Measurements from ENCODE around the gene PDPN.

PDPN gene

DNA sequence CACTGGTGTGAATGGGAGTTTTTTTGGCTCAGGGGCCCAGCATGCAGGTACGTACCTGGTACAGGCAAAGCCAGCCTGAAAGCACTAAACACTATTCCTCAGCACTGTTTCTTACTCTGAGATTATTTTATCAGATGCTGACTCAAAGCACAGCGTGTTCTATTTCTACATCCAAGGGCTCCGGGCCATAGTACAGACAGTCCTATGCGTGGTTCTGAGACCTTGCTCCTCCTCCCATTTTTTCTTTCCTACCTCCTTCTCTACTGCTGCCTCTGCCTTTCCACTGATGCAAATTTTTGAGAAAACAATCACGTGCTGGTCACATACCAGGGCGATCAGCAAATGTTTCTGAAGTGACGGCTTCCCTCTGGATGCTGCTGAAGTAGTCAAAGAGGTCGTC lies 36.3 kb downstream of the PDPN start:
- no peak for DNase-seq

GRCh38 chr1:13620825-13621224 lies 37.2 kb downstream of the PDPN start:
- no peak for DNase-seq

DNA sequence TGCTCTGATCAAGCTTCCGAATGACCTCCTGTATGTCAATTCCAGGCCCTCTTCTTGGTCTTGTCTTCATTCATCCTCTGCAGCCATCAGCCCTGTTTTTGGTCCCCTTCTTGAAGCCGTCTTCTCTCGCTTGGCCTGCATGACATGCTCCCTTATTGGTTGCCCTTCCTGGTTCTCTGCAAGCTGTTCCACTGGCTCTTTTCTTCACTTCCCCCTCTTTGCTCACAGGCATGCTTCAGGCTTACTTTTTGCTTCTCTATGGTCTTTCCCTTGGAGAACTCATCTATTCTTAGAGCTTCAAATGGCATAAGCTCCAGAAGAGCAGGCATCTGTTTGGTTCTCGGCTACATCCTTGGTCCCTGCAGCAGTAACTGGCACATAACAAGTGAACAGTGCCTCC lies 38.8 kb downstream of the PDPN start:
- no peak for DNase-seq

DNA sequence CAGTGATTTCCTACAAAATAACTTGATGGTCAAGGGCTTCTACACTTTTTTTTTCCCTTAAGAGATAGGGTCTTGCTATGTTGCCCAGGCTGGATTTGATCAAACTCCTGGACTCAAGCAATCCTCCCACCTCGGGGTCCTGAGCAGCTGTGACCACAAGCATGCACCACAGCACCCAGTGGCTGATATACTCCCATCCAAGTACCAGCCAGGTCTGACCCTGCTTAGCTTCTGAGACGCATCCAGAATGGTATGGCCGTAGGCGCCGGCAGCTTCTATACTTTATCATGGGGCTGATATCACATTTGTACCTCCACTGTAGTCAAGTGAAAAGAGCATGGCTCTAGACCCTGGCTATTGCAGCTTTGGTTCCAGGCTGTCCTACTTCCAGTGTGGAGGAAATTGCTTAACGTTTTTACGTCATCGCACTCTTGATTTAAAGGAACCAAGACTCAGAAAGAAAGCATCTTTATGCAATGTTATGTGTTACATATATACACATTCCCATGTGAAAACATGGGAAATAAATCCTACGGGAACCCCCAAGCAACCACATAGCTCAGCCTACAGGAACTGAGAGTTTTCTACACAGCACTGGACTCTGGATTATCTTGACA lies 39.5 kb downstream of the PDPN start:
- no peak for DNase-seq

DNA sequence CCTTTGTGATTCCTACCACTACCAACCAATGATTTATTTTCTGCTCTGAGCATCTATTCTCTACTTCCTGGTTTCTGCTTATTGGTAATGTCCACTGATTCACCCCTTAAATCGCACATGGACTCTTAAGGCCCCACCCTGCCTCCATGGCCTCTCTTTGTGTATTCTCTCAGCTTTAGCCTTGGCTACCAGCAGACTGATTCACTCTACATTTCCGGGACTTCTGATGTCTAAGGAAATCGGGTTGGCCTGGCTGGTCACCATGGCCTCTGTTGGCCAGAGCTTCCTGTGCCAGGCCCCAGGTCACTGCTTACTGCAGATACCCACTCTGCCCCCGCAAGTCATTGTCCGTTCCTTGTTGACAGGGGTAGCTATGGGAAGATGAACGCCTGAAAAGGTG lies 40.9 kb downstream of the PDPN start:
- no peak for DNase-seq

DNA sequence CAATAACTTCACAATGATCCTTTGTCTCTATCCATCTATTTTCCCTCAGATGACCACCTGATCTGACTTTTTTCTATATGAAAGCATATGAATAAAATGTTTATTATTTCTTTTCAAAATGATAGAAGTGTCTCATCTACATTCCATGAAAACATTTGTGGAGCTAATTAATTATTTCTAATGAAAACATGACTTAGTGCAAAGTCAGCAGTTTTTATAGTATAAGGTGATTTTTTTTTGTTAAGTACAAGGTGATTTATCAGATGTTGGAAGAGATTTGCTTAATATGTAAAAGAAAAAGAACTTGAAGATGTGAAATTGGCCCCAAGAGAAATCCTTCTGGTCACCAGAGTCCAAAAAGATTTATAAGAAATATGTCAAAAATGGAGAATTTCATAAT lies 43.5 kb downstream of the PDPN start:
- DNase-seq: no peak

- no peak for DNase-seq
These were observed 44.6 kb downstream of the PDPN start for GRCh38 chr1:13628218-13628617.

GRCh38 chr1:13628711-13629110 lies 45.1 kb downstream of the PDPN start:
- no peak for DNase-seq

- no peak for DNase-seq
These were observed 58.8 kb downstream of the PDPN start for GRCh38 chr1:13642306-13643004.

DNA sequence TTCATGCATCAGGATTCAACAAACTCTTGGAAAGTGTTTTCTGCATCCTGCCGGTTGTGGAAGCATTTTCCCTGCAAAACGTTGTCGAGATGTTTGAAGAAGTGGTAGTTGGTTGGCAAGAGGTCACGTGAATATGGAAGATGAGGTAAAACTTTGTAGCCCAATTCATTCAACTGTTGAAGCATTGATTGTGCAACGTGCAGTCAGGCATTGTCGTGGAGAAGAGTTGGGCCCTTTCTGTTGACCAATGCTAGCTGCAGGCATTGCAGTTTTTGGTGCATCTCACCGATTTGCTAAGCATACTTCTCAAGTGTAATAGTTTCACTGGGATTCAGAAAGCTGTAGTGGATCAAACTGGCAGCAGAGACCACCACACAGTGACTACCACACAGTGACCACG lies 59.4 kb downstream of the PDPN start:
- no peak for DNase-seq

DNA sequence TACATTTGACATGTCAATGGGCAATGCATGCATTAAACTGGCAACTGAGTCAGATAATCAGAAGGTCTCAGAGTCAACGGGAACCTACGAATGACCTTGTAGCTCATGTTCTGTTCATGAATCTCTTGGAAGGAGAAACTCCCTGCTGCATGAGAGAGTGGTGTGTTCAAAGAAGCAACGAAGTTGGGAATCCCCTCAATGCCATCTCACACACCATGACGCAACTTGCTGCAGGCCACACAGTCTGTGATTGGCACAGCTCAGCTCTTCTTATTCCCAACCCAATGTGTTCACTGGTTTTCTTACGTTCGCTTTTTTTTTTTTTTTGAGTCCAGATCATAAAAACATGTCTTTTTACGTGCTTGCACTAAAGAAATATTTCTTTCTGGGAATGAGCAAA lies 62.9 kb downstream of the PDPN start:
- no peak for DNase-seq

DNA sequence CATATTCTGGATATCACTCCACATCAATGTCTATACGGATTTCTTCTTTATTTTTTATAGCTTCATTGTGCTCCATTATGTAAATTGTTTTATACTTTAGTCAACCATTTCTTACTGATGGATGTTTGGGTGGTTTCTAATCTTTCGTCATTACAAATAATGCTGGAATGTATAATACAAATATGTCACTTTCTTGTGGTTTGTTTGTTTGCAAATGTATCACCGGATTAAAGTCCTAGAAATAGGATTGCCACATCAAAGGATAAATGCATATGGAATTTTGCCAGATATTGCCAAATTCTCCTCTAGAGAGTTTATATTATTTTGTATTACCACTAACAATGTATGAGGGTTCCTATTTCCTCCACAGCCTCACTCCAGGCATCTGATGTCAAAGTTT lies 67.6 kb downstream of the PDPN start:
- no peak for DNase-seq

GRCh38 chr1:13652238-13652637 lies 68.6 kb downstream of the PDPN start:
- DNase-seq: no peak

DNA sequence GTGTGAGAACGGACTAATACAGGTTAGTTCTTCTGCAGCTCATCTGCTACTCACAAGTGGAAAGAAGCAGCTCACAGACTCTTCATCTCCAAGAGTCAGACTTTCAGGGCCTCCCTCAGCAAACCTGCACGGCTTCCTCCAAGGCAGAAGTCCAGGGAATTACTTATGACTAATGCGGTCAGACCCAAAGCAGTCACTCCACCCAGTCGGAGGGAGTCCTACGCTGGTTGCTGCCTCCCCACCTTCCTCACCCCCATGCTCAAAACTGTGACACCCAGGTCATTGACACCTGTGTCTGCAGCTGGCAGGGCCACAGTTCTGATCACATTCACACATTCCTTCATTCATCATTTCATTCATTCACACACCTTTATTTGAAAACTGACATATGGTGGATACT lies 77.9 kb downstream of the PDPN start:
- no peak for DNase-seq

DNA sequence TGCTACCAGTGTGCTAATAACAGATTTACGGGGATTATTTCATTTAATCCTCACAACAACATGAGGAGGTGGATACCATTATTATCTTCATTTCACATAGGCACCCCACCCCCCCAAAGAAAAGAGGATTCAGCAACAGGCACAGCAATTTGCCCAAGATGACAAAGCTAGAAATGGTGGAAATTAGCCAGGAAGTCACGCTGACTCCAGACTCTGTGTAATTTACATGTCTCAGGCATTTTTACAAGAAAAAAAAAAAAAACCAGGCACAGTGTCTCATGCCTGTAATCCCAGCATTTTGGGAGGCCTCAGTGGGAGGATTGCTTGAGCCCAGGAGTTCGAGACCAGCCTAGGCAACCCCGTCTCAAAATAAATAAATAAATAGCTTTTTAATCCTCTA lies 78.9 kb downstream of the PDPN start:
- DNase-seq: no peak

GRCh38 chr1:13663969-13664368 lies 80.3 kb downstream of the PDPN start:
- DNase-seq: no peak

GRCh38 chr1:13664451-13664850 lies 80.8 kb downstream of the PDPN start:
- DNase-seq: no peak

- DNase-seq: no peak
These were observed 82.7 kb downstream of the PDPN start for GRCh38 chr1:13666317-13666716.
